HG02973 (cell line): ENCODE results near the gene MEG3.

Experiments used
- ATAC-seq: cut with Tn5 transposase; IDR thresholded peaks from one replicate; pipeline ENCODE4 v1.9.1; 2021; ENCODE audit warnings: moderate library complexity; ENCODE audit not compliant: unreplicated experiment

The MEG3 gene

DNA sequence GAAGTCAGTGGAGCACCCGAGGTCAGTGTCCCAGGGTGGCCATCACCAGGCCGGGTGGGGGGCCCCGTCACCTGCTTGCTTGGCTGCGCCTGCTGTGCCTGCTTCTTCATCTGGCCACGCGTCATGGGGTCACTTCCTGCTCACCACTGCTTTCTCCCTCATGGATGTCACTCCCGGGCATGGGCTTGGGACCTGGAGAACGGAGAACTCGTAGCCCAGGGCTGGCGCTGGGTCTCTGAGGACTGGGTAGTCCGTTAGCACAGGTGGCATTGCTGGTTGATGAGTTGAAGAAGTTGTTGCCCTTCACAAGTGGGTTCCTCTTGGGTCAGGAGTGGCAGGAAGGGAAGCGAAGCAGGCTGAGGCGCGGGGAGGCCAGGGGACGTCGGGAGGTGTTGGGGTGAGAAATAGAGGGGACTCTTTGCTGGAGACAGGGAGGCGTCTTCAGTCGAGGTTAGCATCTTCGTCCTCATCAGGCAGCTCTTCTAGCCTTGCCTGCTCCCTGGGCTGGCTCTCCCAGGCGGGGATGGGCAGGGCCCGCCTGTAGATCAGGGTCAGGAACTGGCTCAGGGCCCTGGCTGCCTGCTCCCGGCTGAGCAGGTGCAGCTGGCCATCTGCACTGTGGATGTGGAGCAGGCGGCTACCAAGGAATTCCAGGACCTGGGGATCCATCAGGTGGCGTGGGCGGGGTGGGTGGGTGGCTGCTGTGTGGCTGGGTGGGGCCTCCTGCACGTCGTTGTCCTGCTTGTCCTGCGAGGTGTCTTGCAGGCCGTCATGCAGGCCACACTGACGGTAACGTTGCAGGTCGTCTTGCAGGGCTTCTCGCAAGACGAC, 54.6 kb downstream of the MEG3 start:
- ATAC-seq, result no peak

DNA sequence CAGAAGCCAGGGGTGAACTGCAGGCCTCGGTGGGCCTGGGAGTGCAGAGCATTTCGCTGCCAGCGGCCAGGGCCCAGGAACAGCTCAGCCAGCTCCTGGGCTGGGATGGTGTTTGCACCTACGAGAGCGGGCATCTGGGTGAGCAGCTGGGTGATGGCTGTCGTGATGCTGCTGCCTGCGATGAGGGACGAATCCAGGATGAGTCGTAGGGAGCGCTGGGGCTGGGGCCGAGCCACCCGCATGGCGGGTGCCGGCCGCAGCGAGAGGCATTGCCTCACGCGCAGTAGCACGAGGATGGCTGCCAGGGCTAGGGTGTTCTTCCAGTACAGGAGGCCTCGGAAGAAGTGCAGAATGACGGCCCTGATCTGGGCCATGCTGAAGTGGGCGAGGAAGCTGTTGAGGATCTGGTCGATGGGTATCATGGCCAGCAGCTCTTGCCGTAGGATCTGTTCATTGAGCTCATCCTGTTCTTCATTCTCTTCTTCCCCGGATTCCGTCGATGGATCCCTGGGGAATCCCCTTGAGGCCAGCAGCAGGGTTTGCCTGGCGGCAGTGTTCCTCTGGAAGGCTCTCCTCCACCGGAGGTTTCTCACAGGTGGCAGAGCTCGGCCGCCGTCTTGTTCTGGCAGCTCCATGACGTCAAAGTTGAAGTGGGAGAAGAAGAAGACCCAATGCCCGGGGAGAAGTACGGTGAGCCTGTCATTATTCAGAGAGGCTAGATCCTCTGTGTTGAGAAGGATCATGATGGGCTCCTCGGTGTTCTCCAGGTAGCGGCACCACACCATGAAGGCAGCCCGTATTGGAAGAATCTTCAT, 55.5 kb downstream of the MEG3 start:
- no peak for ATAC-seq

DNA sequence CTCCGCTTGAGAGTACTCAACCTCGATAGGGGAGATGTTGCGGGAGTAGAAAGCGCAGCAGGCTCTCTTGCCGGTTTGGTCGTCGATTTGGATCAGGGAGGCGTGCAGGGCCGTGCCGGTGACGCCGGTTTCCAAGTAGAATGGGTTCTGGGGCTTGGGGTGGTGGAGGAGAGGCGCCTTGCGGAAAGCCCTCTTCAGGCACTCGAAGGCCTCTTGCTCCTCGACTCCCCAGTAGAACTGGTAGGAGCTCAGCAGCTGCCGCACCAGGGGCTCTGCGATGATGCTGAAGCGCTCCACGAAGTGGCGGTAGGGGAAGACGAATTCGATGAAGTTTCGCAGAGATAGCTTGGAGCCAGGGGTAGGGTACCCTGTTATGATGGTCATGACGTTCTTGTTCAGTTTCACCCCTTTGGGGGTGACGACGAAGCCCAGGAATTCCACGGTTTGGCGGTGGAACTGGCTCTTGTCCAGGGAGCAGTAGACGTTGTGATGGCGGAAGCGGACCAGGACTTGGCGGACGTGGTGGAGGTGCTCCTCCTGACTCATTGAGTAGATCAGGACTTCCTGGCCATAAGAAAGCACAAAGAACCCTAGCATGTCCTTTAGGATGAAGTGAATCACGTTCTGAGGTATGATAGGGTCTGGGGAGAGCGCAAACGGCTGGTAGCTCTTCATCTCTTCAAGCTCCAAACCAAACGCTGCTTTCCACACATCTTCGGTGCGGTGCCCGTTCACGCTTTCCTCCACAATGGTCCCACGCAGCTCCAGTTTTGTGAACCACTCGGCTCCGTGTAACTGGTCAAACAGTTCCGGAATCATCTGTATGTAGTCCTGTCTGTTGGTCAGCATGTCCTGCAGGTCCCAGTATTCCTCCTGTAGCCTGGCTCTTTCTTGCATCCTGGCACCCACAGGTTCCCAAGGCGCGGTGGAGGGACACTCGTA, 56.4 kb downstream of the MEG3 start:
- ATAC-seq, result no peak

DNA sequence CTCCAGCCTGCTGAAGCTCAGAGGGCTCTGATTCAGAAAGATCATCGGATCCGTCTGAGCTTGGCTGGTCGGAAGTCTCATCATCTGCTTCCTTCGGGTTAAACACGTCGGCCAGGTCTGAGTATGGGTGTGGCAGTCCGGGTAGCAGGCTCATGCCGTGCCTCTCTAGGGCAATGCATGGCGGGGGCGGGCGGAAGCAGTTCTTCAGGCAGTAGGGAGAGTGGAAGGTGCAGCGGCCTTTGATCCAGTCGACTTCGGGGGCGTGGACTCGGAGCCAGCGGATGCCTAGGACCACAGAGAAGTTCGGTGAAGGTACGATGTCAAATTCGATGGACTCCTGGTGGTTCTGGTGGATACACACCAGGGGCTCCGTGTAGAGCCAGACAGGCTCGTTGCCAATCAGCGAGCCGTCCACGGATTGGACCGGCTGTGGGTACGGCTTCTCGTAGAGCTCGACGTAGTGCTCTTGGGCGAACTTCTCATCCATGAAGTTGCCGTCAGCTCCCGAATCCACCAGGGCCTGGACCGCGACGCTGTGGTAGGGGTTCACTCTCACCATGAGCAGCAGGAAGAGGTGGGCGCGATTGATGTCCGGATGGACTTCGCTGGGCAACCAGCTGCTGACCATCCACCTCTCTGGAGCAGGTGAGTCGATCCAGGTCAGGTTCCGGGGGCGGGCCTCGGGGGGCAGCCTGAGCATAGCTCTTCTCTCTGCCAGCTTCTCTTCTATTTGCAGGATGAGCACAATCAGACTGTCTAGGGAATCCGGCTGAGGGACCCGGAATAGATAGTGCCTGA, 57.3 kb downstream of the MEG3 start:
- no peak for ATAC-seq

DNA sequence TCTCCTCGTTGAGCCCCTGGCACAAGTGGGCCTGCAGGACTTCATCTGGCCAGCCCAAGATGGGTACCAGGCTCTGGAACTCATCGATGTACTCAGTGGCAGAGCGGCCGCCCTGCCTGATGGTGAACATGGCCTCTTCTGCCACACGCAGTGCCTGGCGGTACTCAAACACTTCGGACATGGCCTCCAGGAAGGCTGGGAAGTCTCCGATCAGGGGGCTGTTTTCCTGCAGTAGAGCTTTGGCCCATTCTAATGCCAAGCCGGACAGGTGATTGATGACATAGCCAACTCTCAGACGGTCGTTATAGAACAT, 57.8 kb downstream of the MEG3 start:
- no peak for ATAC-seq

DNA sequence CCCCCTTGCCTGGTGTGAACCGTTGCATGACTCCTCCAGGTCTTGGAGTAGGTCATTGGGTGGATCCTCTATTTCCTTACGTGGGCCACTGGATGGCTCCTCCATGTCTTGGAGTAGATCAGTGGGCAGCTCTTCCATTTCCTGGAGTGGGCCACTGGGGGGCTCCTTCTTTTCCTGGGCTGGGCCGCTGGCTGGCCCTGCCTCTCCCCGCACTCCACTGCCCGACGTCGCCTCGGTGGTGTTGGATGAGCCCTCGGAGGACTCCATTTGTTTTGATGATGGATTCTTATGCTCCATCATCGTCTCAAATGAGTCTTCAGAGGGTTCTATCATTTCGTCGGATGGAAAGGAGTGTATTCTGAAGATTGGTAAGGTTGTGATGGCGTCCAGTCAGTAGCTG, 58.5 kb downstream of the MEG3 start:
- ATAC-seq, result no peak

DNA sequence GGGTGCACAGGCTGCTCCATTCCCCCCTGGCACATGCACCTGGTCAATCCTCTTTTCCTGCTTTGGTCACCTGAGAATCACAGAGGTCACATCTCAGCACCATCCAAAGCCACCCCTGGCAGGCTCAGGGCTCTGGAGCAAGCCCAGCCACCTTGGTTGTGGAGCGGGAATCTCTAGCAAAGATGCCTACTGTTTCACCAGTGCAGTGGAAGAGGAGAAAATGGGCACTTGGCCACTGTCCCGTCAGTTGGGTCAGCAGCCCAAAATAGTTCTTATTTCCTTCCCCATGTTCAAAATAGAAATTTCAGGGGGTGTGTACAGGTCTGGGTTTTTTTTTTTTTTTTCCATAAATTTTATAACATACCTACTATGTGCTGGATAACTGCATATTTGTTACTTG, 59.3 kb downstream of the MEG3 start:
- no peak for ATAC-seq

DNA sequence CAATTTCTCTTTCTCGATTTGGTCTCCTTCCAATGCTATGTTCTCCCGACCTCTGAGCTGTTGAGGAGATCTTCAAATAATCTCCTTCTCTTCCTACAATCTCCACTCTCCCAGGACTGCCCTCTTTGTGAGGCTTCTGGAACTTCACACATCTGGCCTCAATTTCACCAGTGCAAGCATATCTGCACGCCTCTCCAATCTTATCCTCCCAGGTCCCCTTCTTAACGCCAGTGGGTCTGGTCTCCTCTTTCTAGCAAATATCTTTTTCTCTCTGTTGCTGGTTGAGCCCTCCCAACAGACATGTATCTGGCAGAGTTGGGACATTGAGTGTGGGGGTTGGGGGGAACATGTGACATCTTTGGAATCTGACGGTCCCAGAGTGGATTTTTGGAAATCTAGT, 59.7 kb downstream of the MEG3 start:
- no peak for ATAC-seq

DNA sequence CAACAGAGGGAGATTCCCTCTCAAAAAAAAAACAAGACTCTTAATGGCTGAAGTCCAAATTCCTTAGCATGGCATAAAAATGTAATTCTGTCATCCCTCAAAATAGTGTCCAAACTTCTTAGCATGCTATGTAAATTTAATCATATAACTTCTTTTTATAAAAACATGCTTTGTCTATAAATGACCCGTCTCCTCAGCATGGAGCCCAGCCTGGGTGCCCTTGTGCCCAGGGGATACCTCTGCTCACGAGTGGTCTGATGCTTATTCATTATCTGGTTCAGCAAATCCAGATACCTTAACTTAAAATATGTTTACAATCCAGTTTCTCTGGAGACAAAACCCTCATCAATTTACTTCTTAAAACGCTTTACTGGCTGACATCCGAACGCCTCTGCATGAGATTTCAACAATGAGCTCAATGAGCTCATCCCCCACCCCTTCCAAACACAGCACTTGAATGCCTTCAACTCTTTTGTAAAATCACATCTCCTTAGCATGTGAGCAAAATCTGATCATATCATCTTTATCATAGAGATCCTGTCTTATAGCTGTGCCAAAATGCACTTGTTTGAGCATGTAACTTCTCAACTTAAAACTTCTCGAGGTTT, 61.9 kb downstream of the MEG3 start:
- no peak for ATAC-seq

DNA sequence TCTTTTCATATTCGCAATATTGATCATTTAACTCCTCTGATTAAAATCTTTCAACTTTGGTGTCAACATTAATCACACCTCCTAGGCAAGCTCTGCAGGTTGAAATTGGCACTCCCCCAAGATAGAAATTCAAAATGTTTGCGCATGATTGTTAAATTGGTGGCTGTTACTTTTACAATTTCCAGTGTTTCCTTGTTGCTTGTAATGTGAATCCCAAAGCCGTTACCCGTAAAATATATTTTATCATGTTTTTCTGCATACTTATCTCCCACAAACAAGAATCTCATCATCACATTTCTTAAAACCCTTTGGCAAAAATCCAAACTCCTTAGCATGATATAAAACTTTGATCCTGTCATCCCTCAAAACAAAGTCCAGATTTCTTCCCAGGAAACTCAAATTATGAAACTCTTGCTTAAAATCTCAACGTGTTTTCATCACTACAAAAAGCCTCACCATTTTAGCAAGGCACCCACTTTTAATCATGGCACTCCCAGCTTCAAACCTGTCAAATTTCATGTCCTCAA, 62.9 kb downstream of the MEG3 start:
- no peak for ATAC-seq

DNA sequence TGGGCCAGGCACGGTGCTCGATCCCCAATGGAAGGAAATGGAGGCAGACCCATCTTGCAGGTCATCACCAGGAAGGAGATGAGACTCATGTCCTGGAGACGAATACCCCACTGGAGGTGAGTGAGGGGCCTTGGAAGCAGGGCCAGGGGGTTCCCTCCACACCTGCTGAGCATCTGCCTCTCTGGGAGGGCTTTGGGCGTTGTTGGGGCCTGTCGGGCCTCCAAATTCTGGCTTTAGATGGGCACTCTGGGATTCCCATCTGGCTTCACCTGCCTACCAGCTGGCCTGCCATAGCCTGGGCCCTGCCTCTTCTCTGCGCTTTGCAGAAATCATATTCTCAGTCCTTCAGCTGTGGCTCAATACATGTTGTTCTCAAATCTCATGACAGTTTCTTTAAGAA, 63.7 kb downstream of the MEG3 start:
- ATAC-seq, result no peak

DNA sequence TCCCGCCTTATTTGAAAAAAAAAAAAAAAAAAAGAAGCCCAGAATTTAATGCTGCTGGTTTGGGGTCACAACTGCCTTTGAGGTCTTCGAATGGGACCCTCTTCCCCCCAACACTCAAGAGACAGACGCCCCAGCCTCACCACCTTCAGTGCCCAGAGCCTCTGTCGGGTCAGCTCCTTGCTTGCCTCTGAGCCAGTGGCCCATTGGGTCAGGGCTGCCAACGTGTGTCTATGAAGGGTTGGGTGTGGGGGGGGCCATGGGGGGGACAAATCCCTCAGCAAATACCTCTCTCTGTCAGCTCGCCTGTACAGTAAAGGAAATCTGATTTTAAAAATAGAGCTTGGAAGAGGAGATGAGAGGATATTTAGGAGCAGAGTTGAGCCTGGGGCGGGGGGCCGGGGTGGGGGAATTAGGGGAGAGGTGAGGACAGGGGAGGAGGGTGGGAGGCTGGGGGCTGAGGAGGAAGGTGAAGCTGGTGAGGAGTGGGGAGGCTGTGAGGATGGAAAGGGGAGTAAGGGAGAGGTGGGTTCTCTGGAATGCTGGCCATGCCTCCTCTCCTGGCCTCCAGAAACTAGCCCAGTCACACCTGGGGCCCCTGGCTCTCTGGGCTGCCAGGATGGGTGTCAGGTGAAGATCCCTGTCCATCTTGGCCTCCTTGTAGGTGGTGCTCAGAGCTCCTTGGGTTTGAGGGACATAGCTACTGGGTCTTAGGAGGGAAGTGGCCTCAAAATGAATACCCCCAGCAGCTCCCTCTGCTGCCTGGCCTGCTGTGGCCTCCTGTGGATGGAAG, 64.3 kb downstream of the MEG3 start:
- ATAC-seq, result no peak

DNA sequence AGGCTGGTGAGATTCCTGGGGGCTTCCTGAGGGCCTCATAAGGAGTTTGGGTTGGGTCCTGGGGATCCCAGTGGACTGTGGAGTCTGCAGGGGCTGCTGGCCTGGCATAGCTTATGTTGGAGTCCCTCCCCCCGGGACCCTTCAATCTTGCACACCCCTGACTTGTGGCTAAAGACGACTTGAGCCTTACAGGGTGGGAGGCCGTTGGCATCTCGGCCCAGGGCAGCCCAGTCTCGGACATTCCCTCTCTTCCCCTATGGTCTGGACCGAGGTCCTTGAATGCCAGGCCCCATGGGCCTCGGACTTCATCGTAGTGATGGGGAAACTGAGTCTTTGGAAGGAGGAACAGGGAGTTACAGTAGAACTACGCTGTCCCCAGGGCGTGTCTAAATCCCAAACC, 65.1 kb downstream of the MEG3 start:
- no peak for ATAC-seq

DNA sequence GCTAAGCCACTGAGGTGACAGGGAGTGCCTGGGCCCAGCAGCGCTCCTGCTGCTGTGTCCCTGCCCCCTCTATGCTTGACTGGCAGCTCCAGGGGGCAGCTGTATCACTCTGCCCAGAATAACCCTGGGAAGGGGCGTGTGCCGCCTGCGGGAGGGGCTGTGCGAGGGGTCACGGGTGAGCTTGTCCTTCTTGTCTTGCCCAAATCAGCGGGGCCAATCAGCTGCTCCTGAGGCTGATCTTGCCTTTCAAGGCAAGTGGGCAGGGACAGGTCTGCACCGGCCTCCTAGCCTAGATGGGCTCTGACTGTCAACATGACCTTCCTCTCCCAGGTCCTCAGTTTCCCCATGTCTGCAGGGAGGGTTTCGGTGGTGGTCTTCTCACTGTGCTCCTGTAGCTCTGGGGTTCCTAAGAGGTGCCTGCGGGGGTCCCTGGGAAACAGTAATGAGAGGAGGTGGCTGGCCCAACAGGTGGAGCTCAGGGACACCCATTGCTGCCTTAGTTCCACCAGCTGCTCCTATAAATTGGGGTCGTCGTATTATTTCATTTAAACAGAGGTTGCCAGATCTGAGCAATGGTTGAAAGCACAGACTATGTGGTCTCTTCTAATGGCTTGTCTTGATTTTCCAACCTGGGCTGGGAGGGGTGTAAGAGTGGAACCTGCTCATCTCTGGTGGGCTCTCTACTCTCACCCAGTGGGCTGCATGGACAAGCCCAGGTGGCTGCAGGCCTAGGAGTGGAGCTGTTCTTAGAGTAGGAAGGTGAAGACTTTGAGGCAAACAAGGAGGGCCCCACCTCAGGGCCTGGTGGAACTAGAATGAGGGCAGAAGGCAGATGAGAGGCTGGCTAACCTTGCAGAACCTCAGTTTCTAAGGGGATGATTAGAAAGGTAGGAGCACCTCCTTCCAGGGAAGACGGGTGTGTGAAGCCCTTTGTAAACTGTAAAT, 65.9 kb downstream of the MEG3 start:
- ATAC-seq, result no peak

DNA sequence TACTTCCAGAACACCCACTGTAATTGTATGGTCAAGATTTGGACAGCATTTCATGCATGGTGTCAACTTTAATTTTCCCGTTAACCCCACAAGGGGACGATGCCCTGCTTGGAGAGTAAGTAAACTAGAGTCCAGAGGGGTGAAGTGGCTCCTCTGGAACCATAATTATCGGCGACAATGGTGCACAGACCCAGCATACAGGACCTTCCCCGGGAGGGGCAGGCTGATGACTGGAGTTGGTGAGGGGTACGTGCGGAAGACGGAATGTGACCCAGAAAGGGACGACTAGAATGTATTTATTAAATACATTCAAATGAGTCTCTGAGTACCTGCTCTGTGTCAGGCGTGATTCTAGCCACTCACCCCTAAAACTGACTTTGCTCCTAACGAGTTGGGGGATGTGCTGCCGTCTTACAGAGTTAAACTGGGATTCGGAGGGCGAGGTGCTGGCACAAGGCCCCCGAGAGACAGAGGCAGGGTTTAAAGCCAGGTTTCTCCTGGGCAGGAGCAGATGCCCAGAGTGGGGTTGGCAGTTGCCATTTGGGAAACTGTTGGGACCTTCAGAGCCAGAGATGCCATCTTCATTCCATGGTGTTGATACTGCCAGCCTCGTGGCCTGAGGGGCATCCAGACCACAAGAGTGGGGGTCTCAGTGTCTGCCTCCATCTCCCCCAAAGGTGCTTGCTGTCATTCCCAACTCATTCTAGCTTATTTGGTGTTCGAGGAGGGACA, 66.7 kb downstream of the MEG3 start:
- no peak for ATAC-seq

DNA sequence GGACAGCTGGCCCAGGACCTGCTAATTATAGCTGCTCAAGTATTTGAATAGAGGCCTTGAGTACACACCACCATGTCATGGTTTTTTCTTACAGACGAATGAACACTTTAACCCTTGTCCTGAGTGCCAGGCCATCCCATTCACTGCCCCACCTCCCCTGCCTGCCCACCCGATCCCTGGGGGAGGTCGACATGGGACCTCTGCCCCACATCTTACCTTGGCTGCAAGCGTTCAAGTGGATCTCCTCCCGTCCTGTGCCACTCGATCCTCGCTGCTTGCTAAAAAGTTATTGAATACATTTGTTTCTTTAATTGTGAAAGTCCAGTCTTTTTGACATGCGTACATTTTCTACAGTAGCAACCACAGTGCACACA, 67.3 kb downstream of the MEG3 start:
- no peak for ATAC-seq

DNA sequence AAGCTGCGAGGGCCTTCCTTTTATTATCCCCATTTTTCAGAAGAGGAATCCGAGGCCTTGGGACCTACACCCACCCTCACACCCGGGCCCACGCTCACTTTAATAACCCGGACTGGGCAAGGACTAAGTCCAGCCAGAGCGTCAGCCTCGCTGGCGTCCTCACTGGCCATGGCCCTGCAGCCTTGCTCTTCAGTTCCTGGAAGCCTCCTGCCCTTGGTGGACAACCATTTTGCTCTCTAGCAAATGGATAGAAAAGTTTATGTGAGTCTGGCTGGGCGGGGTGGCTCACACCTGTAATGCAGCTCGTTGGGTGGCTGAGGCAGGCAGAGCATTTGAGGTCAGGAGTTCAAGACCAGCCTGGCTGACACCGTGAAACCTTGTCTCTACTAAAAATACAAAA, 67.8 kb downstream of the MEG3 start:
- ATAC-seq, result no peak
